ENCODE measurements around the gene KRTAP5-4. TPM values are rescaled to one million over a fixed set of nuclear protein-coding genes. Genes with fewer than 3 reads are reported as not detected.
A peak's percentile ranks its signal among the peaks of the same experiment; 100 is the strongest.

KRTAP5-4 gene
- total and polyA plus RNA-seq, 8 donors, result not detected

DNA sequence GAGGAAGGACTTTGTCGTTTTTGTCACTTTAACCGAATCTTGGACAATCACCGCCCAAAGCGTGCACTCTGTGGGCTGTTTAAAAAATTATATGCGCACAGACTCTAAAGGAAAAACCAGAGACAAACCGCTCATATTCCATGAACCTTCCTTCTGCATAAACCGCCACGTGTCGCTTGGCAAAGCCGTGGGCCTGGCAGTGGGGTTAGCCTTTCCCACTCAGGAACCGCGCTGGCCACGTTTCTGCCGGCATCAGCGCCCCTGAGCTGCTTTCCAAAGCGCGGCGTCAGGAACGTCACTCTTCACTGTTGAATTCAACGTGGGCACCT, 30.5 kb upstream of the KRTAP5-4 start:
- DNase-seq (no peak), ATAC-seq (no peak)
- H3K27me3 ChIP-seq, result peaks cover 0 to 43% of the 10 kb centered on the region in 2 donors
- intact Hi-C loops (cut with DNase I), result loop anchor here in 1 of 2 donors (10.0 kb wide), 1 partner anchor 182 kb away; the partner anchor contains the start of genes SYT8 and TNNI2
- TF ChIP-seq, protein P1, sequence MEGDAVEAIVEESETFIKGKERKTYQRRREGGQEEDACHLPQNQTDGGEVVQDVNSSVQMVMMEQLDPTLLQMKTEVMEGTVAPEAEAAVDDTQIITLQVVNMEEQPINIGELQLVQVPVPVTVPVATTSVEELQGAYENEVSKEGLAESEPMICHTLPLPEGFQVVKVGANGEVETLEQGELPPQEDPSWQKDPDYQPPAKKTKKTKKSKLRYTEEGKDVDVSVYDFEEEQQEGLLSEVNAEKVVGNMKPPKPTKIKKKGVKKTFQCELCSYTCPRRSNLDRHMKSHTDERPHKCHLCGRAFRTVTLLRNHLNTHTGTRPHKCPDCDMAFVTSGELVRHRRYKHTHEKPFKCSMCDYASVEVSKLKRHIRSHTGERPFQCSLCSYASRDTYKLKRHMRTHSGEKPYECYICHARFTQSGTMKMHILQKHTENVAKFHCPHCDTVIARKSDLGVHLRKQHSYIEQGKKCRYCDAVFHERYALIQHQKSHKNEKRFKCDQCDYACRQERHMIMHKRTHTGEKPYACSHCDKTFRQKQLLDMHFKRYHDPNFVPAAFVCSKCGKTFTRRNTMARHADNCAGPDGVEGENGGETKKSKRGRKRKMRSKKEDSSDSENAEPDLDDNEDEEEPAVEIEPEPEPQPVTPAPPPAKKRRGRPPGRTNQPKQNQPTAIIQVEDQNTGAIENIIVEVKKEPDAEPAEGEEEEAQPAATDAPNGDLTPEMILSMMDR (IDR thresholded peaks at IDR 0.05), result no peak
- peaks cover 0 to 5% of the 10 kb centered on the region in 2 donors for H3K4me1 ChIP-seq
- H3K27ac ChIP-seq, result no peak overlapping the region
- no peak overlapping the region for H3K4me3 ChIP-seq
- no peaks in the 10 kb centered on the region for H3K36me3 ChIP-seq
- H3K9me3 ChIP-seq, result no peaks in the 10 kb centered on the region

DNA sequence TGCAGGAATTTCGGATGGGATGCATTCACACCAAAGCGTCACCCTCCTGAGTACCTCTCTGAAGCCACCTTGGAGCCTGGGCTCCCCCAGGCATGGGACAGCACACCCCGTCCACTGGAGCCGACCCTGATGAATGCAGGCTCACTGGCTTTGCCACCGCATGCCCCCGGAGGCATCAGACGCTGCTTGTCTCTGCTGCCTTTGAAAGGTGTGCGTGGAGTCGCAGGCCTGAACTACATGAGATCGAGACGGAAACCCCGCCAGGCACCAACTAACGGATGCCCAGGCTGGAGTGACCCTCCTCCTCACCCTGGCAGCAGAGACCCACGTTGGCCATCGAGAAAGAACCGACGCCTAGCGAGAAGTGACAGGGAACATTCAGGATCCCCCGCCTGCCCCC, 30.1 kb upstream of the KRTAP5-4 start:
- H3K9me3 ChIP-seq, result no peaks in the 10 kb centered on the region
- H3K27ac ChIP-seq, result no peak overlapping the region
- intact Hi-C loops (cut with DNase I), result loop anchor here in 1 of 2 donors (10.0 kb wide), 1 partner anchor 183 kb away; the partner anchor contains the start of genes SYT8 and TNNI2
- H3K4me1 ChIP-seq, result peaks cover 0 to 5% of the 10 kb centered on the region in 2 donors
- DNase-seq, result peak in 1 of 4 donors; percentile 50
- no peak overlapping the region for H3K4me3 ChIP-seq
- ATAC-seq, result no peak
- no peaks in the 10 kb centered on the region for H3K36me3 ChIP-seq
- H3K27me3 ChIP-seq, result peaks cover 0 to 43% of the 10 kb centered on the region in 2 donors
- TF ChIP-seq, protein P1 (IDR thresholded peaks at IDR 0.05), result no peak

DNA sequence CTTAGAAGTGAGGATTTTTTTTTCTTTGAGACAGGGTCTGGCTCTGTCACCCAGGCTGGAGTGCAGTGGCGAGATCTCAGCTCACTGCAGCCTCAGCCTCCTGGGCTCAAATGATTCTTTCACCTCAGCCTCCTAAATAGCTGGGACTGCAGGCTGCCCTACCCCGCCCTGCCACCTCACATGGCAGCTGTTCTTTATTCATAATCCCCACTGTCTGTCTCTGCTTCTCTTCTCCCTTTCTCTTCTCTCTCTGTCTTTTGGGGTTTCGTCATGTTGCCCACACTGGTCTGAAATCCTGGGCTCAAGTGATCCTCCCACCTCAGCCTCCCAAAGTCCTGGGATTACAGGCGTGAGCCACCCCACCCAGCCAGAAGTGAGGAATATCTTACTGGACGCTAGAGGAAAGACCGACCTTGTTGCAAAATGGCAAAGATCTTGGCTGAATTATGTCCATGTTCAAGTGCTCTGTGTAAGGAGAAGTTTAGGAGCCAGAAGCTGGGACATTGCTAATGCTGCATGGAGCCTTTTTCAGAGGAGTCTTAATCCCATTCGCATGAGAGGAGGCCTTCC, 29.6 kb upstream of the KRTAP5-4 start:
- intact Hi-C loops (cut with DNase I), result loop anchor here in 1 of 2 donors (10.0 kb wide), 1 partner anchor 183 kb away; the partner anchor contains the start of genes SYT8 and TNNI2
- ATAC-seq (no peak), DNase-seq (no peak)
- Histone ChIP-seq H3K27ac (no peak overlapping the region), H3K4me1 (peaks cover 0 to 5% of the 10 kb centered on the region in 2 donors), H3K27me3 (peaks cover 0 to 42% of the 10 kb centered on the region in 2 donors), H3K4me3 (no peak overlapping the region), H3K9me3 (no peaks in the 10 kb centered on the region), H3K36me3 (no peaks in the 10 kb centered on the region)
- TF ChIP-seq, protein P1 (IDR thresholded peaks at IDR 0.05), result no peak

GRCh38 chr11:1650918-1651262, 29.0 kb upstream of the KRTAP5-4 start:
- TF ChIP-seq, protein P1 (IDR thresholded peaks at IDR 0.05), result no peak
- Histone ChIP-seq H3K9me3 (no peaks in the 10 kb centered on the region), H3K27ac (no peak overlapping the region), H3K27me3 (peaks cover 0 to 36% of the 10 kb centered on the region in 2 donors), H3K36me3 (no peaks in the 10 kb centered on the region), H3K4me1 (peaks cover 0 to 5% of the 10 kb centered on the region in 2 donors), H3K4me3 (no peak overlapping the region)
- DNase-seq, result no peak
- ATAC-seq, result no peak
- intact Hi-C loops (cut with DNase I), result loop anchor here in 1 of 2 donors (10.0 kb wide), 1 partner anchor 184 kb away; the partner anchor contains the start of genes SYT8 and TNNI2

GRCh38 chr11:1650034-1650917, 28.3 kb upstream of the KRTAP5-4 start:
- Histone ChIP-seq H3K27me3 (peaks cover 0 to 30% of the 10 kb centered on the region in 2 donors), H3K36me3 (no peaks in the 10 kb centered on the region), H3K9me3 (no peaks in the 10 kb centered on the region), H3K4me1 (peaks cover 0 to 5% of the 10 kb centered on the region in 2 donors), H3K27ac (no peak overlapping the region), H3K4me3 (no peak overlapping the region)
- ATAC-seq, result no peak
- intact Hi-C loops (cut with DNase I), result loop anchor here in 1 of 2 donors (10.0 kb wide), 1 partner anchor 185 kb away; the partner anchor contains the start of genes SYT8 and TNNI2
- no peak for DNase-seq
- TF ChIP-seq, protein P1 (IDR thresholded peaks at IDR 0.05), result no peak

Measured in left lung (tissue), 10 donors.